Body of pancreas (tissue), 4 donors: ENCODE results near the gene CMSS1. TPM values are rescaled to one million over a fixed set of nuclear protein-coding genes. Genes with fewer than 3 reads are reported as not detected.
A peak's percentile ranks its signal among the peaks of the same experiment; 100 is the strongest.

Source experiments
- ATAC-seq: fragments of 150-250 bp; one replicate; pipeline ENCODE4 v1.9.1; 2016
- DNase-seq, 4 donors: peaks; one replicate each; pipeline ENCODE4 v3.0.0-alpha.2; 2019
- H3K27ac ChIP-seq, 4 donors: fragments of 200-600 bp; sonication (generic); 1 replicate in 3 of 4; 2 replicates in 1 of 4; pipeline versions ENCODE4 v1.5.1 to v1.6.1; 2016 to 2019; ENCODE audit warnings: mild to moderate bottlenecking in 1 of 4, mixed read lengths in 1 of 4, moderate library complexity in 1 of 4
- H3K27me3 ChIP-seq, 2 donors: fragments of 200-600 bp; sonication (generic); one replicate each; pipeline ENCODE4 v1.6.0; 2016; ENCODE audit warnings: mild to moderate bottlenecking in 1 of 2
- H3K36me3 ChIP-seq, 2 donors: fragments of 200-600 bp; sonication (generic); replicated peaks in 1 of 2; 2 replicates each; pipeline ENCODE4 v1.5.1; 2016; ENCODE audit warnings: low read depth in 2 of 2; ENCODE audit not compliant: insufficient read depth in 1 of 2
- H3K4me1 ChIP-seq: fragments of 200-600 bp; sonication (generic); one replicate; pipeline ENCODE4 v1.6.0; 2016
- H3K4me3 ChIP-seq, 2 donors: fragments of 200-600 bp; sonication (generic); 1 replicate in 1 of 2; 2 replicates in 1 of 2; pipeline ENCODE4 v1.5.1; 2016 to 2019
- H3K9me3 ChIP-seq, 3 donors: fragments of 200-600 bp; sonication (generic); 1 replicate in 2 of 3; 2 replicates in 1 of 3; pipeline ENCODE4 v1.5.1; 2016
- CTCF ChIP-seq, 7 experiments: fragments of 450-650 bp in 4 of 7; fragments of 200-600 bp in 3 of 7; sonication (generic) in 3 of 7; IDR thresholded peaks; one replicate each; pipeline ENCODE4 v1.5.1; 2016 to 2019; ENCODE audit warnings: antibody characterized with exemption in 7 of 7
- POLR2A ChIP-seq, 3 donors: fragments of 450-650 bp; IDR thresholded peaks; one replicate each; pipeline ENCODE4 v1.6.1; 2016; ENCODE audit warnings: antibody characterized with exemption in 3 of 3, mild to moderate bottlenecking in 2 of 3
- WGBS, 2 donors: methylation state at CpG; one replicate each; pipeline ENCODE4 v1.1.5; 2017; 5-methylcytosine and 5-hydroxymethylcytosine counted together
- intact Hi-C: fragments of 100-400 bp; cut with DNase I; formaldehyde crosslinking; loops from one replicate; pipeline ENCODE4 v1.15.1; 2023
- total RNA-seq, 2 donors: library from RNA; depleted of rRNA; stranded (reverse); fragments of >200 nt; gene quantifications; one replicate each; pipeline ENCODE4 v1.1.0, GENCODE V29; 2016

The CMSS1 gene
- total RNA-seq, 2 donors from 2014 or later = 3.9 to 21.4 TPM

DNA sequence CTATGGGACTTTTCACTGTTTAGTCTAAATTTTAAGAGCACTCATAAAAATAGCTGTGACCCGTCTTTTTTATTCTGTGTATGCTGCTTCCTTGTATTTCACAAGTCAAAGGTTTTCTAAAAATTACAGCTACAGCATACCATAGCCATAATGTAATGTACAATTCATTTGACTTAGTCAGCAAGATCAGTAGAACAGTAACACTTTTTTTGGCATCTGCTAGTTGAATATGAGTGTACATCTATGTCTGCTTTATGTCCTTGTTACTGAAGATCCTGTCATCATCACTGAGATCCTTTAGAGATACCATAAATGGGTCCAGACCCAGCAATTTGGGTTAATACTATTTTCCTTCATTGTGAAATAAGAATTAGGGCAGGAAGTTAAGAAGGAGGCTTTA, 42.2 kb downstream of the CMSS1 start:
- peak overlapping the region in 1 of 4 donors; percentile 11 for H3K27ac ChIP-seq
- ATAC-seq = peak; percentile 59

GRCh38 chr3:99861216-99861615, 43.6 kb downstream of the CMSS1 start:
- no peak for ATAC-seq
- Histone ChIP-seq H3K27me3 (no peaks in the 10 kb centered on the region), H3K4me3 (no peak overlapping the region), H3K36me3 (no peaks in the 10 kb centered on the region), H3K27ac (no peak overlapping the region), H3K4me1 (peaks cover 4% of the 10 kb centered on the region), H3K9me3 (no peaks in the 10 kb centered on the region)
- intact Hi-C loops = no loop called here
- 73 to 97% methylated on average over 1 of the region's 1 CpG for WGBS, 2 donors
- TF ChIP-seq CTCF (IDR thresholded peaks at IDR 0.05) = no peak
- no peak for TF ChIP-seq POLR2A (IDR thresholded peaks at IDR 0.05)
- DNase-seq = no peak

More for the DNA sequence above, 42.2 kb downstream of the CMSS1 start:
- Histone ChIP-seq H3K9me3 (no peaks in the 10 kb centered on the region), H3K4me3 (no peak overlapping the region), H3K4me1 (peaks cover 14% of the 10 kb centered on the region), H3K27me3 (no peaks in the 10 kb centered on the region), H3K36me3 (no peaks in the 10 kb centered on the region)
- WGBS, 2 donors = 48 to 54% methylated on average over 1 of the region's 1 CpG
- intact Hi-C loops = no loop called here
- DNase-seq = no peak
- TF ChIP-seq CTCF (IDR thresholded peaks at IDR 0.05) (no peak), POLR2A (IDR thresholded peaks at IDR 0.05) (no peak)

DNA sequence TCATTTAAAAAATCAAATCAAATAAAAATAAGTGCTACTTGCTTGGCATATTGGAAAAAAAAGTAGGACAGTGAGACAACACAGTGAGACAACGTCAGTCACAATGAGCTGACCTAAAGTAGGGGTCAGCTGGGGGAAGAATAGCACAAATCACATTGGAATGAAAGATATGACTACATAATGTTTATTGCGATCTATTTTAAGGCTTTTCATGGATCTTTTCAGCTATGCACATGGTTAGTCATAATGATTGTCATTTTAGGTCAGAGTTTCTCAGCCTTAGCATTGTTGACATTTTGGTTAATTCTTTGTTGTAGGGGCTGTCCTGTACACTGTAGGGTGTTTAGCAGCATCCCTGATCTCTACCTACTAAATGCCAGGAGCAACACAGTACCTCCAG, 44.5 kb downstream of the CMSS1 start:
- no peaks in the 10 kb centered on the region for H3K36me3 ChIP-seq
- ATAC-seq = no peak
- TF ChIP-seq POLR2A (IDR thresholded peaks at IDR 0.05) (no peak), CTCF (IDR thresholded peaks at IDR 0.05) (no peak)
- no peak overlapping the region for H3K27ac ChIP-seq
- intact Hi-C loops = no loop called here
- WGBS, 2 donors = 80% methylated on average over 2 of the region's 2 CpGs
- H3K27me3 ChIP-seq = no peaks in the 10 kb centered on the region
- DNase-seq = no peak
- no peaks in the 10 kb centered on the region for H3K9me3 ChIP-seq
- H3K4me1 ChIP-seq = peaks cover 9% of the 10 kb centered on the region
- no peak overlapping the region for H3K4me3 ChIP-seq

DNA sequence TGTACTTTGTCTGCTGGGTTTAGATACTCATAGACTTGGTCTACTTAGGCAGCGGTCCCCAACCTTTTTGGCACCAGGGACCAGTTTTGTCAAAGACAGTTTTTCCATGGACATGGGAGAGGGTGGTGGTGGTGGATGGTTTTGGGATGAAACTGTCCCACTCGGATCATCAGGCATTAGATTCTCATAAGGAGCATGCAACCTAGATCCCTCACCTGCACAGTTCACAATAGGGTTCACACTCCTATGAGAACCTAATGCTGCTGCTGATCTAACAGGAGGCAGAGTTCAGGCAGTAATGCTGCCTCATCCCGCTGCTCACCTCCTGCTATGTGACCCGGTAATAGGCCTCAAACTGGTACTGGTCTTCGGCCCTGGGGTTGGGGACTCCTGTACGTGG, 45.3 kb downstream of the CMSS1 start:
- DNase-seq = no peak
- ATAC-seq = no peak
- 82 to 88% methylated on average over 6 of the region's 6 CpGs for WGBS, 2 donors
- intact Hi-C loops = no loop called here
- H3K27ac ChIP-seq = no peak overlapping the region
- no peak for TF ChIP-seq POLR2A (IDR thresholded peaks at IDR 0.05)
- TF ChIP-seq CTCF (IDR thresholded peaks at IDR 0.05) = no peak
- no peaks in the 10 kb centered on the region for H3K27me3 ChIP-seq
- H3K9me3 ChIP-seq = no peaks in the 10 kb centered on the region
- no peak overlapping the region for H3K4me3 ChIP-seq
- no peaks in the 10 kb centered on the region for H3K36me3 ChIP-seq
- H3K4me1 ChIP-seq = peaks cover 9% of the 10 kb centered on the region

DNA sequence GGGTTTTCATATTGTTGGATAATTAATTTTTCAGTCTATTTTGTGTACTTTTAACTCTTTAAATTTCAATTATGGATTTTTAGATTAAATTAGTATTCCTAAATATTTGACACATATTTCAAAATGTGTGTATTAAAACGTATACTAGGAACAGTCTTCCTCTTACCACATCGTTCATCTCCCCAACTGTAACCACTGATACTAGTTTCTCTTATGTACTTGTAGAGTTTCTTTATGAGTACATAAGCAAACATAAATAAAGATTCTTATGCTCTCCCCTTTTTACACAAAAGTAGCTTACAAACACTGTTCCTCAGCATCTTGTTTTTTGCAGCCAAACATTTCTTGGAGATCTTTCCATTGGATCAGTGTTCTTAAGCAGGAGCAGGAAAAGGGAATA, 45.9 kb downstream of the CMSS1 start:
- 79 to 83% methylated on average over 2 of the region's 2 CpGs for WGBS, 2 donors
- Histone ChIP-seq H3K9me3 (no peaks in the 10 kb centered on the region), H3K4me3 (no peak overlapping the region), H3K27ac (no peak overlapping the region), H3K36me3 (no peaks in the 10 kb centered on the region), H3K27me3 (no peaks in the 10 kb centered on the region), H3K4me1 (peaks cover 15% of the 10 kb centered on the region)
- TF ChIP-seq CTCF (IDR thresholded peaks at IDR 0.05) = no peak
- no peak for TF ChIP-seq POLR2A (IDR thresholded peaks at IDR 0.05)
- intact Hi-C loops = no loop called here
- DNase-seq (no peak), ATAC-seq (no peak)
